Testis (tissue), 2 donors: Measurements from ENCODE around the gene PDE4B.

ENCODE experiments used
- POLR2A ChIP-seq: fragments of 450-650 bp; IDR thresholded peaks from one replicate; pipeline ENCODE4 v1.6.1; 2017; ENCODE audit warnings: antibody characterized with exemption, mild to moderate bottlenecking, moderate library complexity
- TF ChIP-seq, protein P1 (sequence below), 3 experiments: fragments of 450-650 bp in 2 of 3; fragments of 200-600 bp in 1 of 3; sonication (generic) in 1 of 3; IDR thresholded peaks; one replicate each; pipeline ENCODE4 v1.5.1; 2016 to 2019; ENCODE audit warnings: antibody characterized with exemption in 3 of 3, mild to moderate bottlenecking in 2 of 3, moderate library complexity in 1 of 3

DNA sequence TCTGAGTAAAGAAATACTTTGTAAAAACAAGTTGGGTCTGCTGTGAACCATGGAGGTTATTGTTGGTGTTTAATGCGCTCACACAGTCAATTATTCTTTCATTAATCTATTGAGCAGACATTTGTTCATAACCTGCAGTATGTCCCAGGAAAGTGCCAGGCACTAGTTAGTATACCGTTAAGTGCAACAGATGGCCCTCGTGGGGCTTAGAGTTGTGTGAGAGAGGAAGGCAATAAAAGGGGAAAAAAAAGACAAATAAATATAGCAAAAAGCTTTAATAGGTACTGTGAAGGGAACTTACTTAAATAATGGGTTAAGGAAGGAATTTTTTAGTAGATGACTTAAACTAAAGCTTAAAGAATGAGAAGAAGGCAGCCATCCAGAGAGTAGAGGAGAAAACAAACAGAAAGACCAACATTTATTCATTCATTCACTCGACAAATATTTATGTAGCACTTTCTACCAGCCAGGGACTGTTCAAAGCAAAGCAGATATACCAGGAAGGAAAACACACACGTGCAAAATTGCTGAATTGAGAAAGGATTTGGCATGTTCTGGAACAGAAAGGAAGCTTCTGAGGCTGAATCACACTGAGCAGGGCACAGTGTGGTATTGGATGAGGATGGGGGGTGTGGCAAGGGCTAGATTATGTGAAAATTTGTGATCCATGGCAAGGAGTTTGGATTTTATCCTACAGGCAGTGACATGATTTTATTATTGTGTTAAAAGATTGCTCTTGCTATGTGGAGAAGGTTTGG, 445.2 kb downstream of the PDE4B start:
- TF ChIP-seq POLR2A, result no peak
- TF ChIP-seq, protein P1, sequence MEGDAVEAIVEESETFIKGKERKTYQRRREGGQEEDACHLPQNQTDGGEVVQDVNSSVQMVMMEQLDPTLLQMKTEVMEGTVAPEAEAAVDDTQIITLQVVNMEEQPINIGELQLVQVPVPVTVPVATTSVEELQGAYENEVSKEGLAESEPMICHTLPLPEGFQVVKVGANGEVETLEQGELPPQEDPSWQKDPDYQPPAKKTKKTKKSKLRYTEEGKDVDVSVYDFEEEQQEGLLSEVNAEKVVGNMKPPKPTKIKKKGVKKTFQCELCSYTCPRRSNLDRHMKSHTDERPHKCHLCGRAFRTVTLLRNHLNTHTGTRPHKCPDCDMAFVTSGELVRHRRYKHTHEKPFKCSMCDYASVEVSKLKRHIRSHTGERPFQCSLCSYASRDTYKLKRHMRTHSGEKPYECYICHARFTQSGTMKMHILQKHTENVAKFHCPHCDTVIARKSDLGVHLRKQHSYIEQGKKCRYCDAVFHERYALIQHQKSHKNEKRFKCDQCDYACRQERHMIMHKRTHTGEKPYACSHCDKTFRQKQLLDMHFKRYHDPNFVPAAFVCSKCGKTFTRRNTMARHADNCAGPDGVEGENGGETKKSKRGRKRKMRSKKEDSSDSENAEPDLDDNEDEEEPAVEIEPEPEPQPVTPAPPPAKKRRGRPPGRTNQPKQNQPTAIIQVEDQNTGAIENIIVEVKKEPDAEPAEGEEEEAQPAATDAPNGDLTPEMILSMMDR (IDR thresholded peaks at IDR 0.05), result no peak
